NB4 (cell line): ENCODE results near the gene MKLN1.

Experiments used
- DNase-seq: peaks from one replicate; pipeline ENCODE4 v3.0.0; 2010; ENCODE audit warnings: low read depth
- H3K4me3 ChIP-seq: one replicate; pipeline ENCODE4 v1.5.1; 2011; ENCODE audit warnings: mild to moderate bottlenecking, low read depth, low read length, moderate library complexity
- CTCF ChIP-seq: IDR thresholded peaks from one replicate; pipeline ENCODE4 v1.5.1; 2012; ENCODE audit warnings: low read depth, low read length
- MAX ChIP-seq: IDR thresholded peaks from 2 replicates; pipeline ENCODE4 v1.6.1; 2011; ENCODE audit warnings: low read depth, low read length
- MYC ChIP-seq: IDR thresholded peaks from 2 replicates; pipeline ENCODE4 v1.6.1; 2011; ENCODE audit warnings: low read depth, low read length
- POLR2A ChIP-seq: IDR thresholded peaks from 2 replicates; pipeline ENCODE4 v1.6.1; 2011; ENCODE audit warnings: mild to moderate bottlenecking; ENCODE audit not compliant: insufficient read length; ENCODE audit errors: extremely low read depth

The MKLN1 gene

GRCh38 chr7:131325179-131325840 lies 2.4 kb upstream of the MKLN1 start:
- TF ChIP-seq MAX (no peak), MYC (no peak), POLR2A (no peak), CTCF (no peak)
- H3K4me3 ChIP-seq: no peak overlapping the region
- no peak for DNase-seq

GRCh38 chr7:131326576-131326975 lies 1.1 kb upstream of the MKLN1 start:
- DNase-seq: no peak
- TF ChIP-seq CTCF: no peak
- peak overlapping the region; percentile 82 for H3K4me3 ChIP-seq

- peak overlapping the region; percentile 82 for H3K4me3 ChIP-seq
- peak; percentile 67 for DNase-seq
- TF ChIP-seq POLR2A (no peak), MYC (no peak), MAX (no peak), CTCF (no peak)
These were observed 539 bp upstream of the MKLN1 start for GRCh38 chr7:131327049-131327625.

- H3K4me3 ChIP-seq: peak overlapping the region; percentile 82
- TF ChIP-seq CTCF: no peak
- DNase-seq: no peak
These were observed 900 bp downstream of the MKLN1 start for GRCh38 chr7:131328377-131329175.

GRCh38 chr7:131329176-131329570 lies 1.5 kb downstream of the MKLN1 start:
- no peak for TF ChIP-seq MAX
- TF ChIP-seq POLR2A: no peak
- no peak for TF ChIP-seq MYC
- no peak for TF ChIP-seq CTCF
- no peak for DNase-seq
- peak overlapping the region; percentile 82 for H3K4me3 ChIP-seq
